Coronary artery (tissue), 2 donors: ENCODE measurements around the gene SERF2.
A peak's percentile ranks its signal among the peaks of the same experiment; 100 is the strongest.
"Not testable (repeated sequence)": the region's sequence is repeated elsewhere in the genome, so short reads cannot be mapped to it uniquely, and the experiment has no call there.

Source experiments
- DNase-seq: peaks from one replicate; pipeline ENCODE4 v3.0.0-alpha.2; 2017; ENCODE audit warnings: low spot score
- H3K27ac ChIP-seq, 2 donors: fragments of 200-600 bp; sonication (generic); one replicate each; pipeline ENCODE4 v1.5.1; 2016 to 2019
- H3K4me3 ChIP-seq: fragments of 200-600 bp; sonication (generic); 2 replicates; pipeline ENCODE4 v1.5.1; 2016; ENCODE audit warnings: mild to moderate bottlenecking, moderate library complexity
- CTCF ChIP-seq: fragments of 200-600 bp; sonication (generic); IDR thresholded peaks from one replicate; pipeline ENCODE4 v1.5.1; 2019; ENCODE audit warnings: antibody characterized with exemption

Gene SERF2

GRCh38 chr15:43800286-43801141 lies 8.4 kb downstream of the SERF2 start, which contains the start of gene HYPK:
Gene HYPK, plus strand, starts transcription at chr15:43800599. Its CDS starts 24 bp downstream, at chr15:43800623.
- Histone ChIP-seq H3K4me3 (peak within 1 kb of the TSS; percentile 84), H3K27ac (peak within 1 kb of the TSS; percentile 75 to 96)
- peak; percentile 95 for DNase-seq
- no peak for TF ChIP-seq CTCF

- H3K27ac ChIP-seq, H3K4me3 ChIP-seq, DNase-seq: not testable (repeated sequence)
Observed at GRCh38 chr15:43802676-43803075, 10.6 kb downstream of the SERF2 start.

- H3K27ac ChIP-seq: no peak overlapping the region
- TF ChIP-seq CTCF: no peak
- DNase-seq: no peak
- no peak overlapping the region for H3K4me3 ChIP-seq
Observed at GRCh38 chr15:43808435-43808950, 16.4 kb downstream of the SERF2 start.

GRCh38 chr15:43808960-43809678 lies 17.0 kb downstream of the SERF2 start:
- no peak overlapping the region for H3K27ac ChIP-seq
- no peak for TF ChIP-seq CTCF
- no peak for DNase-seq
- no peak overlapping the region for H3K4me3 ChIP-seq

GRCh38 chr15:43815064-43815463 lies 22.9 kb downstream of the SERF2 start:
- not testable (repeated sequence) for H3K27ac ChIP-seq, H3K4me3 ChIP-seq, DNase-seq

GRCh38 chr15:43821505-43821904 lies 29.4 kb downstream of the SERF2 start:
- TF ChIP-seq CTCF: no peak
- DNase-seq: no peak
- no peak overlapping the region for H3K27ac ChIP-seq
- no peak overlapping the region for H3K4me3 ChIP-seq

- Histone ChIP-seq H3K4me3 (peak within 1 kb of the TSS; percentile 82), H3K27ac (peak within 1 kb of the TSS; percentile 76 to 91)
- DNase-seq: peak; percentile 93
- TF ChIP-seq CTCF: no peak
Observed at GRCh38 chr15:43824302-43825246, 32.5 kb downstream of the SERF2 start, which contains the start of gene MFAP1. Gene MFAP1, minus strand, starts transcription at chr15:43824690. Its CDS starts 121 bp downstream, at chr15:43824569.

GRCh38 chr15:43825305-43825704 lies 33.2 kb downstream of the SERF2 start:
- DNase-seq, H3K4me3 ChIP-seq, H3K27ac ChIP-seq: not testable (repeated sequence)
